Type B pancreatic cell (in vitro differentiated cells): Measurements from ENCODE around the gene KIF17. TPM values are rescaled to one million over a fixed set of nuclear protein-coding genes. Genes with fewer than 3 reads are reported as not detected.

Source experiments
- DNase-seq: peaks from one replicate; pipeline ENCODE4 v3.0.0; 2021; ENCODE audit warnings: mixed read lengths; ENCODE audit not compliant: unreplicated experiment; ENCODE audit errors: extremely low spot score
- H3K27ac Mint-ChIP-seq: 2 replicates; pipeline ENCODE4 v1.8.0; 2021; ENCODE audit warnings: mild to moderate bottlenecking, mixed read lengths
- H3K27me3 Mint-ChIP-seq: 2 replicates; pipeline ENCODE4 v1.8.0; 2021; ENCODE audit warnings: mixed read lengths
- H3K36me3 Mint-ChIP-seq: 2 replicates; pipeline ENCODE4 v1.8.0; 2021; ENCODE audit warnings: mixed read lengths
- H3K4me1 Mint-ChIP-seq: one replicate; pipeline ENCODE4 v1.8.0; 2021; ENCODE audit warnings: mixed read lengths; ENCODE audit not compliant: unreplicated experiment
- H3K4me3 Mint-ChIP-seq: 2 replicates; pipeline ENCODE4 v1.8.0; 2021; ENCODE audit warnings: mild to moderate bottlenecking, mixed read lengths
- H3K9me3 Mint-ChIP-seq: 2 replicates; pipeline ENCODE4 v1.8.0; 2021; ENCODE audit warnings: mixed read lengths
- CTCF ChIP-seq: fragments of 200-600 bp; sonication (generic); conservative IDR thresholded peaks from 2 replicates; pipeline ENCODE4 v1.5.0; 2021; ENCODE audit warnings: antibody characterized with exemption, mild to moderate bottlenecking
- long read RNA-seq: library from polyadenylated mRNA; unstranded; transcript quantifications from one replicate; pipeline ENCODE4 v2.0.0, GENCODE V29; 2020
- total RNA-seq: library from RNA; stranded (reverse); gene quantifications from 2 replicates; pipeline ENCODE4 v1.2.1, GENCODE V29; 2021; ENCODE audit warnings: low replicate concordance

The KIF17 gene
- total RNA-seq, result 0.69 and 2.1 TPM in 2 replicates
- long read RNA-seq, result 0 reads

DNA sequence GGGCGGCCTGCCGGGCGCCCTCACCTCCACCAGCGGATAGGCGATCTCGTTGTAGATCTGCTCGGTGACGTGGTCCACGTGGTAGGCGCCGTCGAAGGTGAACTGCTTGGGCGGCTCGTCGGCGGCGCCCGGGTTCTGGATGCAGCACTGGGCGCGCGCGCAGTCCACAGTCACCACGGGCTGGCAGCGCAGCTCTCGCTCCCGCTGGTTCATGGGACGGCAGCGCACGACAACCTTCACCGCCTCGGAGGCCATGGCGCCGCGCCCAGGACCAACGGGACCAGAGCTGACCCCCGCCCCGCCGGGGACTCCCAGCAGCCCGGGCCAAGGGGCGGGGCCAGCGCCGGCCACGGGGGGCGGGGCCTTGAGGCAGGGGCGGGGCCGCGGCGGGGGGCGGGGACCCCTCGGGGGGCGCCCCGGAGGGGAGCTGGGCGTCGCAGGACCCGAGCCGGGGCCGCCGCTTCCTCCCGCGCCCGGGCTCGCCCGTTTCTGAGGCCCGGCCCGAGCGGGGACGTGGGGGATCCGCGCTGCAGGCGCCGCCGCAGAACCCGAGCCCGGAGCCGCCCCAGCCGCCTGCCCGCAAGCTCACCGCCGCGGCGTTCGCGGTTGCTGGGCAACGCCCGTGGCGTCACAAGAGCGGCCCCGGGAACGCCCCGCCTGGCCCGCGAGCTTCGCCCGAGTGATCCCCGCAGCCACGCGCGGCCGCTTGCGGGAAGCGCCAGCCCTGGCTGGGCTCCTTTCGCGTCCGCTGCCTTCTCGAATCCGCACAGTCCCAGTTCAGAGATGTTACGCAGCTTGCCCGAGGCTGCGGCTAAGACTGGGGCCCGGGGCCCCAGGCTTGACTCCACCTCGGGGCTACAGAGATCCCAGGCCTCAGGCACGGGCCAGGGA lies at the start of gene KIF17:
Gene KIF17, minus strand, starts transcription at position 556 of the 891 bp plus-strand sequence. Its CDS starts 301 bp downstream, at position 255.
- TF ChIP-seq CTCF, result no peak
- Mint-ChIP-seq H3K4me3 (peak within 1 kb of the TSS; percentile 84), H3K27ac (peak within 1 kb of the TSS; percentile 37), H3K9me3 (no peaks in the 10 kb centered on the region), H3K36me3 (no peaks in the 10 kb centered on the region), H3K4me1 (peaks cover 3% of the 10 kb centered on the region), H3K27me3 (peaks cover 36% of the 10 kb centered on the region)
- peak; percentile 86 for DNase-seq

GRCh38 chr1:20767271-20767670 lies 49.5 kb upstream of the KIF17 start:
- H3K27me3 Mint-ChIP-seq, result no peaks in the 10 kb centered on the region
- no peak for TF ChIP-seq CTCF
- H3K4me3 Mint-ChIP-seq, result no peak overlapping the region
- H3K36me3 Mint-ChIP-seq, result peaks cover 37% of the 10 kb centered on the region
- DNase-seq, result no peak
- H3K4me1 Mint-ChIP-seq, result no peaks in the 10 kb centered on the region
- H3K27ac Mint-ChIP-seq, result no peak overlapping the region
- no peaks in the 10 kb centered on the region for H3K9me3 Mint-ChIP-seq

- Mint-ChIP-seq H3K27ac (no peak overlapping the region), H3K9me3 (no peaks in the 10 kb centered on the region), H3K4me3 (no peak overlapping the region), H3K36me3 (peaks cover 38% of the 10 kb centered on the region), H3K4me1 (no peaks in the 10 kb centered on the region), H3K27me3 (no peaks in the 10 kb centered on the region)
- no peak for DNase-seq
- TF ChIP-seq CTCF, result no peak
Observed at GRCh38 chr1:20763417-20763816, 45.6 kb upstream of the KIF17 start.

GRCh38 chr1:20760322-20760721 lies 42.5 kb upstream of the KIF17 start:
- Mint-ChIP-seq H3K9me3 (no peaks in the 10 kb centered on the region), H3K4me3 (no peak overlapping the region), H3K27me3 (no peaks in the 10 kb centered on the region), H3K36me3 (peaks cover 38% of the 10 kb centered on the region), H3K4me1 (no peaks in the 10 kb centered on the region), H3K27ac (no peak overlapping the region)
- TF ChIP-seq CTCF, result no peak
- no peak for DNase-seq

GRCh38 chr1:20753589-20753988 lies 35.8 kb upstream of the KIF17 start:
- DNase-seq, result no peak
- Mint-ChIP-seq H3K9me3 (no peaks in the 10 kb centered on the region), H3K4me1 (no peaks in the 10 kb centered on the region), H3K27me3 (no peaks in the 10 kb centered on the region), H3K36me3 (peaks cover 19% of the 10 kb centered on the region), H3K4me3 (no peak overlapping the region), H3K27ac (no peak overlapping the region)
- no peak for TF ChIP-seq CTCF
